Body of pancreas (tissue), 4 donors: ENCODE measurements around the gene PIGP. TPM values are rescaled to one million over a fixed set of nuclear protein-coding genes. Genes with fewer than 3 reads are reported as not detected.

Experiments used
- ATAC-seq: fragments of 150-250 bp; one replicate; pipeline ENCODE4 v1.9.1; 2016
- DNase-seq, 4 donors: peaks; one replicate each; pipeline ENCODE4 v3.0.0-alpha.2; 2019
- H3K27ac ChIP-seq, 4 donors: fragments of 200-600 bp; sonication (generic); 1 replicate in 3 of 4; 2 replicates in 1 of 4; pipeline versions ENCODE4 v1.5.1 to v1.6.1; 2016 to 2019; ENCODE audit warnings: mild to moderate bottlenecking in 1 of 4, mixed read lengths in 1 of 4, moderate library complexity in 1 of 4
- H3K27me3 ChIP-seq, 2 donors: fragments of 200-600 bp; sonication (generic); one replicate each; pipeline ENCODE4 v1.6.0; 2016; ENCODE audit warnings: mild to moderate bottlenecking in 1 of 2
- H3K36me3 ChIP-seq, 2 donors: fragments of 200-600 bp; sonication (generic); replicated peaks in 1 of 2; 2 replicates each; pipeline ENCODE4 v1.5.1; 2016; ENCODE audit warnings: low read depth in 2 of 2; ENCODE audit not compliant: insufficient read depth in 1 of 2
- H3K4me1 ChIP-seq: fragments of 200-600 bp; sonication (generic); one replicate; pipeline ENCODE4 v1.6.0; 2016
- H3K4me3 ChIP-seq, 2 donors: fragments of 200-600 bp; sonication (generic); 1 replicate in 1 of 2; 2 replicates in 1 of 2; pipeline ENCODE4 v1.5.1; 2016 to 2019
- H3K9me3 ChIP-seq, 3 donors: fragments of 200-600 bp; sonication (generic); 1 replicate in 2 of 3; 2 replicates in 1 of 3; pipeline ENCODE4 v1.5.1; 2016
- CTCF ChIP-seq, 7 experiments: fragments of 450-650 bp in 4 of 7; fragments of 200-600 bp in 3 of 7; sonication (generic) in 3 of 7; IDR thresholded peaks; one replicate each; pipeline ENCODE4 v1.5.1; 2016 to 2019; ENCODE audit warnings: antibody characterized with exemption in 7 of 7
- POLR2A ChIP-seq, 3 donors: fragments of 450-650 bp; IDR thresholded peaks; one replicate each; pipeline ENCODE4 v1.6.1; 2016; ENCODE audit warnings: antibody characterized with exemption in 3 of 3, mild to moderate bottlenecking in 2 of 3
- WGBS, 2 donors: methylation state at CpG; one replicate each; pipeline ENCODE4 v1.1.5; 2017; 5-methylcytosine and 5-hydroxymethylcytosine counted together
- intact Hi-C: fragments of 100-400 bp; cut with DNase I; formaldehyde crosslinking; loops from one replicate; pipeline ENCODE4 v1.15.1; 2023
- total RNA-seq, 2 donors: library from RNA; depleted of rRNA; stranded (reverse); fragments of >200 nt; gene quantifications; one replicate each; pipeline ENCODE4 v1.1.0, GENCODE V29; 2016

PIGP gene
- total RNA-seq, 2 donors from 2014 or later, result 4.3 to 7.5 TPM

- Histone ChIP-seq H3K36me3 (no peaks in the 10 kb centered on the region), H3K4me1 (peaks cover 19% of the 10 kb centered on the region), H3K27me3 (no peaks in the 10 kb centered on the region), H3K27ac (no peak overlapping the region), H3K9me3 (no peaks in the 10 kb centered on the region), H3K4me3 (no peak overlapping the region)
- ATAC-seq, result no peak
- TF ChIP-seq CTCF (IDR thresholded peaks at IDR 0.05), result no peak
- no peak for TF ChIP-seq POLR2A (IDR thresholded peaks at IDR 0.05)
- intact Hi-C loops, result no loop called here
- 95 to 97% methylated on average over 4 of the region's 4 CpGs for WGBS, 2 donors
- DNase-seq, result no peak
Observed at GRCh38 chr21:37076087-37076850, 3.4 kb upstream of the PIGP start.

GRCh38 chr21:37075214-37075770, 2.4 kb upstream of the PIGP start:
- intact Hi-C loops, result no loop called here
- H3K4me3 ChIP-seq, result no peak overlapping the region
- no peak overlapping the region for H3K27ac ChIP-seq
- no peak for TF ChIP-seq POLR2A (IDR thresholded peaks at IDR 0.05)
- TF ChIP-seq CTCF (IDR thresholded peaks at IDR 0.05), result no peak
- H3K36me3 ChIP-seq, result no peaks in the 10 kb centered on the region
- ATAC-seq (no peak), DNase-seq (no peak)
- peaks cover 22% of the 10 kb centered on the region for H3K4me1 ChIP-seq
- no peaks in the 10 kb centered on the region for H3K9me3 ChIP-seq
- no peaks in the 10 kb centered on the region for H3K27me3 ChIP-seq
- 79 to 81% methylated on average over 4 of the region's 4 CpGs for WGBS, 2 donors

- no peak for ATAC-seq
- H3K9me3 ChIP-seq, result no peaks in the 10 kb centered on the region
- no peaks in the 10 kb centered on the region for H3K36me3 ChIP-seq
- no peaks in the 10 kb centered on the region for H3K27me3 ChIP-seq
- 20 to 23% methylated on average over 9 of the region's 9 CpGs for WGBS, 2 donors
- H3K4me1 ChIP-seq, result peaks cover 22% of the 10 kb centered on the region
- peak overlapping the region; percentile 35 to 68 for H3K4me3 ChIP-seq
- no peak for DNase-seq
- peak overlapping the region; percentile 74 to 100 (median 98) for H3K27ac ChIP-seq
- TF ChIP-seq POLR2A (IDR thresholded peaks at IDR 0.05) (no peak), CTCF (IDR thresholded peaks at IDR 0.05) (no peak)
- intact Hi-C loops, result no loop called here
Observed at GRCh38 chr21:37074546-37074945, 1.7 kb upstream of the PIGP start.

GRCh38 chr21:37074197-37074510, 1.3 kb upstream of the PIGP start:
- Histone ChIP-seq H3K9me3 (no peaks in the 10 kb centered on the region), H3K4me1 (peaks cover 22% of the 10 kb centered on the region), H3K4me3 (peak overlapping the region; percentile 35 to 68), H3K27me3 (no peaks in the 10 kb centered on the region), H3K36me3 (no peaks in the 10 kb centered on the region), H3K27ac (peak overlapping the region; percentile 74 to 100 (median 98))
- WGBS, 2 donors, result 1% methylated on average over 13 of the region's 13 CpGs
- no peak for TF ChIP-seq POLR2A (IDR thresholded peaks at IDR 0.05)
- no peak for TF ChIP-seq CTCF (IDR thresholded peaks at IDR 0.05)
- ATAC-seq (peak; percentile 1), DNase-seq (peak in 1 of 4 donors; percentile 39)
- intact Hi-C loops, result no loop called here
